HG02678 (cell line): Measurements from ENCODE around the gene HAGHL.

Experiments
- ATAC-seq: cut with Tn5 transposase; IDR thresholded peaks from one replicate; pipeline ENCODE4 v1.9.1; 2021; ENCODE audit warnings: mild to moderate bottlenecking, moderate library complexity; ENCODE audit not compliant: unreplicated experiment

Gene HAGHL

GRCh38 chr16:719815-720446 lies 7.0 kb upstream of the HAGHL start:
- ATAC-seq, result no peak

- ATAC-seq, result peak; percentile 22
Observed at GRCh38 chr16:720447-720989, 6.4 kb upstream of the HAGHL start.

GRCh38 chr16:720990-721764 lies 5.7 kb upstream of the HAGHL start, which contains the start of gene ANTKMT:
TSS of gene ANTKMT (plus strand) at chr16:721146. CDS start at chr16:721275, 129 bp downstream.
- peak; percentile 76 for ATAC-seq

DNA sequence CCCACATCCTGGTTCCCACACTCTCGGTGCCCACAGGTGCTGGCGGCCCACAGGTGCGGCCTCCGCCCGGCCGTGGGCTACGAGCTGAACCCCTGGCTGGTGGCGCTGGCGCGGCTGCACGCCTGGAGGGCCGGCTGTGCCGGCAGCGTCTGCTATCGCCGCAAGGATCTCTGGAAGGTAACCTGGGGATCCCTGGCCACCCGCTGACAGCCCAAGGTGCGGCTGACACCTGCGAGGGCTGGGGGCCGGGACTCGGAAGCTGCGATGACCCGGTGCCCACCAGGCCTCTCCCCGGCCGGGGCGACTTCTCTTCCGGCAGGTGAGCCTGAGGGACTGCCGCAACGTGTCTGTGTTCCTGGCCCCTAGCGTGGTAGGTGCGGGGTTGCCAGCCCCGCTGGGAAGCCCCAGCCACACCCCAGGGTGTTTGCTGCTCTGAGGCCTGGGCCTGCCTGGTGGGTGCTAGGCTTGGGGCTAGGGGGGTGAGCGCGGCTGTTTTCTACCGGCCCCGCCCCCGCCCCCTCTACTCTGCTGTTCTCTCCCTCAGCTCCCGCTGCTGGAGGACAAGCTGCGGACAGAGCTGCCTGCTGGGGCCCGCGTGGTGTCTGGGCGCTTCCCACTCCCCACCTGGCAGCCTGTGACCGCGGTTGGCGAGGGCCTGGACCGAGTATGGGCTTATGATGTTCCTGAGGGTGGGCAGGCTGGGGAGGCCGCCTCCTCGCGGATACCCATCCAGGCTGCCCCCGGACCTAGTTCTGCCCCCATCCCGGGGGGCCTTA lies 5.0 kb upstream of the HAGHL start:
- ATAC-seq, result no peak

DNA sequence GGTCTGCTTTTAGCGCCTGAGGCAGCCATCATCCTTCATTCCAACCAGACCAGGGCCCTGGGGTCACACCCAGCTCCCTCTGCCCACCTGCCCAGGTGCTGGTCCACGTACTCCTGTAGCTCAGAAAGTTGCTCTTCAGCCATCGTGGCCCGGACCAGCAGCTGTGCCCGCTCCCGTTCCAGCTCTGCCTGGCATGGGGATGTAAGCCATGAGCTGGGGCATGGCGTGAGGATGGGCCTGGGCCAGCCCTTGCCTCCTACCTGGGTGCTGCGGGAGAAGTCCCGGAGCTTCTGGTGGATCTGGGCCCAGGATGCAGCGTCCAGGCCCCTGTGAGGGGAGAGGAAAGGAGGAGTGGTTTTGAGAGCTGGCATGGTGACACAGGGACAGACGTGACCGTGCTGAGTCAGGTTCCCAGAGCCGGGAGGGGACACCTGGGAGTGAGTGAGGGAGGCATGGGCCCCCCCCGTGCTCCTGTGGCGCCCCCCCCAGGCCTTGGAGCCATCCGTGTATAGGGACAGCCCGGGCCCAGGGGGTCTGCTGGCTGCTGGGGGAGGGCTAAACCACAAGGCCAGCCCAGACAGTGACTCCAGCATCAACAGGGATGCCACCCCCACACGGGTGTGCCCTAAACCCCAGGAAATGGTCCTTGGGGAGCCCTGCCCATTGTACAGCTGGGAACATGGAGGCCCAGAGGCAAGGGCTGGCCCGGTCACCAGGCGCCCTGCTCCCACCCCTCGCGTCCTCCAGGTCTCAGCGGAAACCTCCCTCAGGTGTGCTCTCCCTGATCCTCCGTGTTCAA lies 3.9 kb upstream of the HAGHL start:
- no peak for ATAC-seq

GRCh38 chr16:723695-724094 lies 3.2 kb upstream of the HAGHL start:
- ATAC-seq, result no peak

GRCh38 chr16:724188-725040 lies 2.5 kb upstream of the HAGHL start:
- no peak for ATAC-seq

DNA sequence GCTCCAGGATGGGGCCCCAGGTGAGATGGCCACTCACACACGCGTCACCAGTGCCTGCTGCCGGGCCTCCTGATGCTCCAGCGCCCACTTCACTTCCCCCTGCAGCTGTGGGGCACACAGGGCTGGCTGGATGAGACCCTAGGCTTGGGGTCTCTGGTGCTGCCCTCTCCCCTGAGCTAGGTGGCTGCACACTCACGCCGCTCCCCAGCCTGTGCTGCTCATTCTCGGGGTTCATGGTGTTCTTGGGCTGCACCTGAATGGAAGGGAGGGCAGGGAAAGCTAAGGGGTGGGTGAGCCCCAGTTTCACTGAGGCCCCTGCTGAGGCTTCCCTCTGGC lies 1.9 kb upstream of the HAGHL start:
- ATAC-seq, result no peak

DNA sequence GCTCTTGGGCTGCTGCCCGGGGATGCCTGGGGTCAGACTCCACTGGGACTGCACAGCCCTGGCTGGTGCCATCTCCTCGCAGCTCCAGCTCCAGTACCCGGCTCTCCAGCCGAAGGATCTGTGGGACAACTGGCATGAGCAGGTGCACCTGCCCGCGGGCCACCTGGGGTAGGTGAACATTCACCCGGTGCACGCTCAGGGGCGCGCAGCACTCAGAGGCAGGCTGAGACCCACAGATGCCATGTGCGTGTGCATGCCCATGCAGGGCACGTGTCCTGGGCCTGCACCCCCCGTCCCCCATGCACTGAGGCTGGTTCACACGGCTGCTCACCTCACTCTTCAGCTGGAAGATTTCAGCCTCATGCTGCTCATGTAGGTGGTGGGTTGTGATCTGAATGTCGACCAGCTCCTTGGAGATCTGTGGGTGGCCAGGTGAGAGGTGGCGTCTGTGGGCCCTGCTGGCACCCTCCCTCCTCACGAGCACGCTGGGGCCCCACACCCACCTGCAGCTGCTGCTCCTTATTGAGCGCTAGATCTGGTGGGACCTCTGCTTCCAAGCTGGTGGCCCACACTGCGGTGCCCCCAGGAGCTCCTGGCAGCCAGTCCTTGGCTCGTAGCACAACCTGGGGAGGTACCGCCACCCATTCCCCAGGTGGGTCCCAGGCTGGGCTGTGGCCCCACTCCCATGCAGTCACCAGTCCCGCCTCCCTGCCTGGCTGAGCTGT lies 1.3 kb upstream of the HAGHL start:
- ATAC-seq, result no peak

GRCh38 chr16:726188-726437 lies 793 bp upstream of the HAGHL start:
- no peak for ATAC-seq

- ATAC-seq, result peak; percentile 7
Observed at GRCh38 chr16:727291-727977, 528 bp downstream of the HAGHL start.

DNA sequence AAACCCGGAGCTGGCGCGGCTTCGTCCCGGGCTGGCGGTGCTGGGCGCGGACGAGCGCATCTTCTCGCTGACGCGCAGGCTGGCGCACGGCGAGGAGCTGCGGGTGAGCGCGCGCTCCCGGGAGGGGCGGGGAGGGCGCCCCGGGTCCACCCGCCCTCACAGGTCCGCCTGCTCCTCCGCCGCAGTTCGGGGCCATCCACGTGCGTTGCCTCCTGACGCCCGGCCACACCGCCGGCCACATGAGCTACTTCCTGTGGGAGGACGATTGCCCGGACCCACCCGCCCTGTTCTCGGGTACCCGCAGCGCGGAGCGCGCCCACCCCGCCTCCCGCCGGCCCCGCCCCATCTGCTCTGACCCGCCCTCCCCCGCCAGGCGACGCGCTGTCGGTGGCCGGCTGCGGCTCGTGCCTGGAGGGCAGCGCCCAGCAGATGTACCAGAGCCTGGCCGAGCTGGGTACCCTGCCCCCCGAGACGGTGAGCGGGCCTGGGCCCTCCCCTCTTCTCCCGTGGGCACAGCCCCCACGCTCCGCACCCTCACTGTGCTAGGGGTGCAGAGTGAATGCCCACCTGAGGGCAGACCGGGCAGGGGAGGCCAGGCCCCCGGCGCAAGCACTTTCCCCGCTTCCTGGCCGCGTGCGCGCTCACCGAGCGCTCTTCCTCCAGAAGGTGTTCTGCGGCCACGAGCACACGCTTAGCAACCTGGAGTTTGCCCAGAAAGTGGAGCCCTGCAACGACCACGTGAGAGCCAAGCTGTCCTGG lies 1.4 kb downstream of the HAGHL start:
- ATAC-seq, result peak; percentile 31

GRCh38 chr16:728890-729744 lies 2.2 kb downstream of the HAGHL start:
- no peak for ATAC-seq

GRCh38 chr16:729768-730665 lies 3.1 kb downstream of the HAGHL start:
- ATAC-seq, result no peak

DNA sequence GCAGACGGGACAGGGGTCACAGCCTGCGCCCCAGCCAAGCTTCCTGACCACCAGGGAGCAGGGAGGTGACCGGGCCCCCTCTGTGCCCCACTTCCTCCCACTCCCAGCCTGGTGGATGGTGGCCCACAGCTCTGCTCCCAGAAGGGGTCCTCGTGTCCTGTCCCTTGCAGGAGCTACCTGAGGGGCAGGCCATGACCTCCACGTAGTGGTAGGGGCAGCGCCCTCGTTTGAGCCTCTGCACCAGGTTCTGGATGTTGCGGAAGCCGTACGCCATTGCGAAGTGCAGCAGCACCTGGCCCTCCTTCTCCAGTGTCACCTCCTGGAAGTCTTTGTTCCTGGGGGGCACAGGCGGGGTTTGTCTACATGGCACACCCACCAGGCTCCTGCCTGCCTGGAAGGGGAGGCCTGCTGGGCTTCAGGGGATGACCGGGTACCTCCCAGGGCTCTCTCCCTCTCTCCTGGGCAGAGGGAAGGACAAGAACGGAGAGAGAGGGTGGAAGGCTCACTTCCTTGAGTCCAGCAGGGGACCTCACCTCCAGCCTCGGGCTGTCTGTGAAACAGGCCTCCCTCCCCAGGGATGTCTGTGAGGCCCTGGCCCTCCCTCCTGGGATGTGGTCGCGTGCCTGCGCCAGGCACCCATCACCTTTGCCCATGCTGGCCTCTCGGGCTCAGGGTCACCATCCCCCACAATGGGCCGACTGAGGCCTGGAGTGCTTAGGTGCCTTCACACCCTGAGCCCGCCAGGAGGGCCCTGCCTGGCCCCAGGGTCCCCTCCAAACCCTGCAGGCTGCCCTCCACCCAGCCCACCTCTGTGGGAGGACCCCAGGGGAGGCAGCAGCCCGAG lies 4.0 kb downstream of the HAGHL start:
- ATAC-seq, result no peak
